Measurements from ENCODE around the gene PRKAR2B.

- TF ChIP-seq CTCF (IDR thresholded peaks at IDR 0.05) (no peak), EZH2 (IDR thresholded peaks at IDR 0.05; ENCODE audit: borderline replicate concordance, insufficient read depth, low read depth, low read length, poor library complexity, severe bottlenecking) (no peak)
Observed at GRCh38 chr7:107014387-107015023, 30.0 kb upstream of the PRKAR2B start.
